NT2/D1 (cell line): ENCODE data around the gene LHX8.

Experiments used
- SUZ12 ChIP-seq: IDR thresholded peaks from 2 replicates; pipeline ENCODE4 v1.6.1; 2011; ENCODE audit not compliant: insufficient read length, insufficient read depth; ENCODE audit errors: extremely low read depth
- YY1 ChIP-seq: IDR thresholded peaks from 2 replicates; pipeline ENCODE4 v1.6.1; 2011; ENCODE audit not compliant: insufficient read length, insufficient read depth
- ZNF274 ChIP-seq: IDR thresholded peaks from 2 replicates; pipeline ENCODE4 v1.6.1; 2011; ENCODE audit warnings: mild to moderate bottlenecking, low read depth, low read length

DNA sequence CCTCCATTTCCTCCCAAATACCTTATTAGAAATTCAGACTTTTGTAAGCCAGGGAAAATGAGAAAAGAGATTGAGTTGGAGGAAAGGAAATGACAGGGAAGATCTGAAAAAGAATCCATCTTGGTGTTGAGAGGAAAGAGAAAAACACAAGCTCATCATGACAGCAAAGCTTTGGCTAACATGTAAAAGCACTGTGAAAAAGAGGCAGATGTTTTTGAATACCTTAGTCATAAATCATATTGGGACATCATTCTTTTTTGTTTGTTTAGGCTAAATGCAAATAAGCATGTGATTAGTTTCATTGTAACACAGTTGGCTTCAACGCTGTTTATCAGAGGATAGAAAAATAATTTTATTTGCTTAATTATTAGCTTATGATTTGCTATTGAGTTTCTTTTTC, 64.6 kb downstream of the LHX8 start:
- TF ChIP-seq SUZ12 (no peak), YY1 (no peak), ZNF274 (no peak)
